ENCODE data around the gene ARID1B. TPM values are rescaled to one million over a fixed set of nuclear protein-coding genes. Genes with fewer than 3 reads are reported as not detected.

Gene ARID1B
- total RNA-seq, 1 experiment from 2014 or later: 24.2 TPM

GRCh38 chr6:156928972-156929371 is 151.8 kb downstream of the ARID1B start:
- H3K9me3 ChIP-seq (ENCODE audit: low read length): no peaks in the 10 kb centered on the region
- H3K27ac ChIP-seq (ENCODE audit: low read length): no peak overlapping the region
- no peaks in the 10 kb centered on the region for H3F3A ChIP-seq (ENCODE audit: low read length, unreplicated experiment)
- H3K36me3 ChIP-seq (ENCODE audit: low read depth, low read length): no peaks in the 10 kb centered on the region
- no peak for TF ChIP-seq EZH2phosphoT487 (IDR thresholded peaks at IDR 0.05; ENCODE audit: borderline replicate concordance, low read length)
- no peak for TF ChIP-seq EZH2 (IDR thresholded peaks at IDR 0.05; ENCODE audit: low read length, unreplicated experiment)
- no peak for TF ChIP-seq CTCF (conservative IDR thresholded peaks at IDR 0.05; ENCODE audit: low read depth, low read length)
- ATAC-seq: no peak
- H3K9ac ChIP-seq (ENCODE audit: low read length): no peak overlapping the region
- H4K20me1 ChIP-seq (ENCODE audit: low read length): no peaks in the 10 kb centered on the region
- peaks cover 28% of the 10 kb centered on the region; the same call in 1 of the 2 replicates for H3K79me2 ChIP-seq (ENCODE audit: low read length)
- H3K4me2 ChIP-seq (ENCODE audit: low read length): no peak overlapping the region
- CTCF ChIA-PET: no interaction called here
- H3K9me2 ChIP-seq (replicated peaks; ENCODE audit: low read length): no peaks in the 10 kb centered on the region
- intact Hi-C loops (cut with micrococcal nuclease): no loop called here
- POLR2A ChIA-PET (ENCODE audit: unreplicated experiment): no interaction called here
- no peak overlapping the region for H3K4me3 ChIP-seq (ENCODE audit: low read length)
- DNase-seq: no peak
- no peaks in the 10 kb centered on the region for H3K27me3 ChIP-seq (ENCODE audit: low read length)
- H3K4me1 ChIP-seq (ENCODE audit: insufficient read depth, low read length): peaks cover 14% of the 10 kb centered on the region
- no TSS peak for BruUV-seq (replicated peaks)
- H2AFZ ChIP-seq (ENCODE audit: low read length): no peak overlapping the region

GRCh38 chr6:156931283-156931682 is 154.1 kb downstream of the ARID1B start:
- H3K9me3 ChIP-seq (ENCODE audit: low read length): no peaks in the 10 kb centered on the region
- no TSS peak for BruUV-seq (replicated peaks)
- POLR2A ChIA-PET (ENCODE audit: unreplicated experiment): no interaction called here
- no peaks in the 10 kb centered on the region for H3K27me3 ChIP-seq (ENCODE audit: low read length)
- no peak overlapping the region for H3K4me2 ChIP-seq (ENCODE audit: low read length)
- intact Hi-C loops (cut with micrococcal nuclease): no loop called here
- CTCF ChIA-PET: no interaction called here
- H3K4me1 ChIP-seq (ENCODE audit: insufficient read depth, low read length): peaks cover 20% of the 10 kb centered on the region
- no peaks in the 10 kb centered on the region for H3K9me2 ChIP-seq (replicated peaks; ENCODE audit: low read length)
- H3K9ac ChIP-seq (ENCODE audit: low read length): no peak overlapping the region
- peaks cover 40% of the 10 kb centered on the region for H3K79me2 ChIP-seq (ENCODE audit: low read length)
- H3K27ac ChIP-seq (ENCODE audit: low read length): no peak overlapping the region
- no peak for ATAC-seq
- no peak overlapping the region for H2AFZ ChIP-seq (ENCODE audit: low read length)
- H4K20me1 ChIP-seq (ENCODE audit: low read length): 0 out of 2 replicates have a peak, but pooled peaks cover 5% of the 10 kb centered on the region
- H3F3A ChIP-seq (ENCODE audit: low read length, unreplicated experiment): no peaks in the 10 kb centered on the region
- DNase-seq: no peak
- no peaks in the 10 kb centered on the region; the same call in 1 of the 2 replicates for H3K36me3 ChIP-seq (ENCODE audit: low read depth, low read length)
- TF ChIP-seq EZH2phosphoT487 (IDR thresholded peaks at IDR 0.05; ENCODE audit: borderline replicate concordance, low read length) (no peak), EZH2 (IDR thresholded peaks at IDR 0.05; ENCODE audit: low read length, unreplicated experiment) (no peak), CTCF (conservative IDR thresholded peaks at IDR 0.05; ENCODE audit: low read depth, low read length) (no peak)
- no peak overlapping the region for H3K4me3 ChIP-seq (ENCODE audit: low read length)

- Histone ChIP-seq H3K79me2 (ENCODE audit: low read length) (peaks cover 49% of the 10 kb centered on the region), H3K36me3 (ENCODE audit: low read depth, low read length) (no peaks in the 10 kb centered on the region; the same call in 1 of the 2 replicates), H3F3A (ENCODE audit: low read length, unreplicated experiment) (no peaks in the 10 kb centered on the region), H2AFZ (ENCODE audit: low read length) (no peak overlapping the region), H3K4me2 (ENCODE audit: low read length) (peak overlapping the region; percentile 71), H4K20me1 (ENCODE audit: low read length) (0 out of 2 replicates have a peak, but pooled peaks cover 5% of the 10 kb centered on the region), H3K9me2 (replicated peaks; ENCODE audit: low read length) (no peaks in the 10 kb centered on the region), H3K4me3 (ENCODE audit: low read length) (no peak overlapping the region), H3K9me3 (ENCODE audit: low read length) (no peaks in the 10 kb centered on the region), H3K27ac (ENCODE audit: low read length) (no peak overlapping the region), H3K27me3 (ENCODE audit: low read length) (no peaks in the 10 kb centered on the region), H3K4me1 (ENCODE audit: insufficient read depth, low read length) (peaks cover 20% of the 10 kb centered on the region), H3K9ac (ENCODE audit: low read length) (no peak overlapping the region)
- TF ChIP-seq EZH2 (IDR thresholded peaks at IDR 0.05; ENCODE audit: low read length, unreplicated experiment) (no peak), CTCF (conservative IDR thresholded peaks at IDR 0.05; ENCODE audit: low read depth, low read length) (peak; percentile 27; the same call in 1 of the 2 replicates)
- ChIA-PET CTCF (interaction anchor here (0.6 kb wide), 1 partner anchor 41 kb away, joined by 4 read pairs; no protein-coding TSS in a partner anchor), POLR2A (ENCODE audit: unreplicated experiment) (no interaction called here)
- DNase-seq (no peak), ATAC-seq (peak; percentile 49)
- intact Hi-C loops (cut with micrococcal nuclease): no loop called here
- BruUV-seq (replicated peaks): no TSS peak
These were observed 156.3 kb downstream of the ARID1B start for GRCh38 chr6:156933201-156934068.
